DMS79 treated with DMSO at 0.1 percent for 48 hours (cell line): ENCODE data around the gene SNX15.
"Not testable (repeated sequence)": the region's sequence is repeated elsewhere in the genome, so short reads cannot be mapped to it uniquely, and the experiment has no call there.

ENCODE experiments used
- DNase-seq: peaks from one replicate; lab custom pipeline; 2025; lab: John Stamatoyannopoulos, UW

Gene SNX15

DNA sequence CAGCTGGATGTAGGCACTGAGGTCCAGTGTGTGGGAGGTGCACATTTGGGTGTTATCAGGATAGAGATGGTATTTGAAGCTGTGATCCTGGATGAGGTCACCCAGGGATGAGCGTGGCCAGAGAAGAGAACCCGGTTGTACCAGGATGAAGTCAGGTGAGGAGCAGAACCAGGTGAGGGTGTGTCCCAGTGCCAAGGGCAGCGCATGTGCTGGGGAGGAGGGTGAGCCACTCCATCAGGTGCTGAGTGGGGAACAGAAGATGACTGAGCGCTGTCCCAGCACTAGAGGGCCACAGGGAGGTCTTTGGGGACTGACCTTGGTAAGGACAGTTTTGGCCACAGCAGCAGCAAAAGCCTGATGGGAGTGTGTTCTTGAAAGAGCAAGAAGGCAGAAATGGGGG is 10.5 kb upstream of the SNX15 start:
- no peak for DNase-seq

DNA sequence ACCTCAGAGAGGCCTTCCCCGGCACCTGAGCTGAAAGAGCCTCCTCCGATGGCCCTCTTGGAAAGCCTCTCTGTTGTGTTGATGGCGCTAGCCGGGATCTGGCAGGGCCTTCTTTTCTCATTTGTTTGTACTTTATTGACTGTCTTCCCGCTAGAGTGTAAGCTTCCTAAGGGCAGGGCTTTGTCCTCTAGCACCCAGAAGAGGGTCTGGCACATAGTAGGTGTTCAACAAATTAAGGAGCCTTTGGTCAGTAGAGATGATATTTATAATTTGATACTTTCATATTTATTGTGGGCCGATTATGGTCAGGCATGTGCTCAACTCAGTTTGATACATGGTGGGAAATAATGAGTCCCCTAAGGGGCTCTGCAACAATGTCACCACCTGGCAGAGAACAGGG is 9.3 kb upstream of the SNX15 start:
- DNase-seq, result no peak

DNA sequence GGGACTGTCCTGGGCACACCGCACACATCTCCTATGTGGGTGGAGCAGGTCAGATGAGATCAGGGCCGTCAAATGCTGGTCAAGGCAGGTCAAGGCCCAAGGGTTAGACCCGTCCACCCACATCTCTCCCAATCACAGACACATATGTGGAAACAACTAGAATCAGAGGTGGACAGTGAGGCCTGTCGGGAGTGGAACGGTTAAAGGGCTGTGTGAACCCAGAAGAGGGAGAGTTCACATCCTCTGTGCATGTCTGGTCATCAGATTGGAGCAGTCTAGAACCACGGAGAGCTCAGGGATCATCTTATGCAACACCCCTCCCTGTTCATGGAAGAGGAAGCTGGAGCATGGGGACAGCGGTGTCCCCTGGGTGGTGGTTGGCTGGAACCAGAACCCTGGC is 7.4 kb upstream of the SNX15 start:
- no peak for DNase-seq

- DNase-seq, result no peak
These were observed 6.2 kb upstream of the SNX15 start for GRCh38 chr11:65021003-65021402.

GRCh38 chr11:65021509-65021908 is 5.7 kb upstream of the SNX15 start:
- no peak for DNase-seq

- not testable (repeated sequence) for DNase-seq
These were observed 3.7 kb upstream of the SNX15 start for GRCh38 chr11:65023502-65023901.

DNA sequence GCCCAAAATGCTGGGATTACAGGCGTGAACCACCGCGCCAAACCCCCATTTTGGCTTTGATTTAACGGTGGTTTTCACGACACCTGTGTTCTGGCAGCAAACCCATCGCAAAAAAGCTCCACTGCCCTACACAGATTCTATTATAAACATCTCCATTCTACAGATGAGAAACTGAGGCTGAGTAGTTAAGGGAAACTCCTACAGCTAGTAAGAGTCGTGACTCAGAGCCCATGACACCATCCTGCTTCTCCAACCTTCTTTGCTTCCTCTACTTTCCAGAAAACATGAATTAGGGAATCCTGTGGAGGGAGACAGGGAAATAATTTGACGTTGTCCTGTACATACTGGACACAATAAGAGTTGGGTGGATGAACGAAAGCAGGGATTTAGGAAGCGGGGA is 429 bp upstream of the SNX15 start:
- no peak for DNase-seq

- DNase-seq, result no peak
These were observed 5.0 kb downstream of the SNX15 start for GRCh38 chr11:65032216-65032615.

DNA sequence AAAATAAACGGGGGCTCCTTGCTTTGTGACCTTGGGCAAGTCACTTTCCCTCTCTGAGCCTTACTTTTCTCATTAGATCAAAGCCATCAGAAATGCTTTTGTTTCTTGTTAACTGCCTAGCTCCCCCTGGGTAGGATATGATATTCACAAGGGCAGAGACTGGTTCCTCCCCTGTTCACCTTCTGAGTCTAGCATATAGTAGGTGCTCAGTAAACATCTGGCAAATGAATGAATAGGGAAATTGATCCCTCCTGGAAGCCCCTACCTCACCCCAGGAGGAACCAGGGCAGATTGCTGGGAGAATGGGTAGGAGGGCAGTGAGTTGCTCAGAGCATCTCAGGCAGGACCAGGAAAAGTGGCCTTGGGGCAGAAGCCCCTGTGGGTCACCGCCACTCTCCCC is 7.2 kb downstream of the SNX15 start:
- DNase-seq, result no peak

- no peak for DNase-seq
These were observed 8.3 kb downstream of the SNX15 start for GRCh38 chr11:65035579-65035978.

- DNase-seq, result no peak
These were observed 9.7 kb downstream of the SNX15 start for GRCh38 chr11:65036931-65037330.

GRCh38 chr11:65040520-65040846 is 13.2 kb downstream of the SNX15 start:
- no peak for DNase-seq

- peak; percentile 93 for DNase-seq
These were observed 13.8 kb downstream of the SNX15 start, which contains the start of gene SAC3D1 for GRCh38 chr11:65040847-65041622. SAC3D1 (plus strand) TSS chr11:65041210; CDS start chr11:65041293, 83 bp downstream.

- no peak for DNase-seq
These were observed 15.7 kb downstream of the SNX15 start for GRCh38 chr11:65042891-65043290.

DNA sequence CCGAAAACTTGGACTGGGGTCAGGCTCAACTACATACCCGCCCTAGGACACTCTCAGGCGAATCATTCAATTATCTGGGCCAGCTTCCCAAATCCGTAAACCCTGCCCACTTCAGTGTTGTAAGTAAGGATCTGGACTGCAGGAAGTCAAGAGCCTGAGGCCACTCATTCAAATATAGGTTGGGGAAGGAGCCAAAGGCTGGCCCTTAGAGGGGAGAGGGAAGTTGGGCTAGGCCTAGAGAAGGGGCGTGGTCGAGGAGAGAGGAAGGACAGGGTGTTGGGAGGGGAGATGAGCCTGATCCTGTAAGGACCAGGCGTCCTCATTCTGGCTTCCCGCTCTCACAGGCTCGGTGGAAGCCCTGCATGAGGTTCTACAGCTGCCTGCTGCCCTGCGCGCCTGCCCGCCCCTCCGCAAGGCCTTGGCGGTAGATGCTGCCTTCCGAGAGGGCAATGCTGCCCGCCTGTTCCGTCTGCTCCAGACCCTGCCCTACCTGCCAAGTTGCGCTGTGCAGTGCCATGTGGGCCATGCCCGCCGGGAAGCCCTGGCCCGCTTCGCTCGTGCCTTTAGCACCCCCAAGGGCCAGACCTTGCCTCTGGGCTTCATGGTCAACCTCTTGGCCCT is 16.8 kb downstream of the SNX15 start:
- no peak for DNase-seq

- no peak for DNase-seq
These were observed 17.8 kb downstream of the SNX15 start for GRCh38 chr11:65045061-65045460.

DNA sequence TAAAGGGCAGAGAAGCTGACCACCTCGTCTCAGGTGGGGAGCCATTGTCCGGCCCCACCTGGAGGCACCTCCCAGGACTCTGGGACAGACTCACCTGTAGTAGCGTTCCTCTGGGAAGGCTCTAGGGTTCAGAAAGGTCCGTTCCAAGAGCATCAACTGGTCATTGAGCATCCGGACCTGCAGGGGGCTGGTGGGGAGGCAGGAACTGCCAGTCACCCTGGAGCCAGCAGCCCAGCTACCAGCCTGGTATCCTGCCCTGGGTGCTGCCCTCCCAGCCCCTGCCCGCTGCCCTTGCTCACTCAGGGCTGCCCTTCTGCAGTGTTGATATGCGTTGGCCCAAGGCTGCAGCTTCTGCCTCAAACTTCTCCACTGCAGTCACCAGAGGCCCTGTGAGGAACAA is 18.5 kb downstream of the SNX15 start:
- DNase-seq, result no peak

- no peak for DNase-seq
These were observed 20.6 kb downstream of the SNX15 start for GRCh38 chr11:65047581-65048422.

GRCh38 chr11:65051398-65051858 is 24.2 kb downstream of the SNX15 start:
- DNase-seq, result no peak

- no peak for DNase-seq
These were observed 26.7 kb downstream of the SNX15 start for GRCh38 chr11:65053827-65054508.

DNA sequence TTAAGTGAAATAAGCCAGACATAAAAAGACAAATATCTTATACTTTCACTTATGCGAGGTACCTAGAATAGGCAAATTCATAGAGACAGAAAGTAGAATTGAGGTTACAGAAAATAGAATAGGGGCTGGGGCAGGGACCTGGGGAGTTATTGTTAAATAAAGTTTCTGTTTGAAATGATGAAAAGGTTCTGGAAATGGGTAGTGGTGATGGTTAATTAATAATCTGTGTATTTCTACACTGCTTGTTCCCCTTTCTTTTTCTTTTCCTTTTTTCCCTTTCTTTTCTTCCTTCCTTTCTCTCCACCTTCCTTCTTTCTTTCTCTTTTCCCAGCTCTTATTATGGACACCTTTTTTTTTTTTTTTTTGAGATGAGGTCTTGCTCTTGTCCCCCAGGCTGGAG is 28.3 kb downstream of the SNX15 start:
- DNase-seq, result no peak

- no peak for DNase-seq
These were observed 29.8 kb downstream of the SNX15 start for GRCh38 chr11:65056999-65057398.
